IMR-90 (cell line): ENCODE results near the gene ZNF521. TPM values are rescaled to one million over a fixed set of nuclear protein-coding genes. Genes with fewer than 3 reads are reported as not detected.

Source experiments
- ATAC-seq: fragments of 200-7000 bp; cut with Tn5 transposase; 2 replicates; pipeline ENCODE4 v1.9.1; 2020; ENCODE audit warnings: low read depth, mild to moderate bottlenecking, moderate library complexity
- BruUV-seq: library from RNA; stranded (reverse); fragments of 400-500 nt; replicated peaks from 2 replicates; lab custom pipeline; 2021; lab: Mats Ljungman, UMichigan
- CTCF ChIA-PET: fragments of 300-600 bp; formaldehyde crosslinking; extraction: SDS; loops from one replicate; lab custom pipeline; 2021; ENCODE audit warnings: antibody characterized with exemption; lab: Yijun Ruan, JAX
- POLR2A ChIA-PET: fragments of 300-600 bp; sonication (Branson Sonifier 250); formaldehyde crosslinking; loops from one replicate; lab custom pipeline; 2022; ENCODE audit warnings: antibody characterized with exemption; ENCODE audit not compliant: unreplicated experiment; lab: Charles Lee
- DNase-seq: peaks from one replicate; pipeline ENCODE4 v3.0.0; 2013
- H2AFZ ChIP-seq: replicated peaks from 2 replicates; pipeline ENCODE3; 2013; ENCODE audit warnings: low read length, mild to moderate bottlenecking; ENCODE audit not compliant: poor library complexity
- H2AK5ac ChIP-seq: 2 replicates; pipeline ENCODE4 v1.6.1; 2013; ENCODE audit warnings: low read depth, low read length, inconsistent platforms
- H2AK9ac ChIP-seq: replicated peaks from 2 replicates; pipeline ENCODE3; 2013; ENCODE audit warnings: mild to moderate bottlenecking, low read depth, low read length, moderate library complexity; ENCODE audit not compliant: poor library complexity
- H2BK120ac ChIP-seq: 2 replicates; pipeline ENCODE4 v1.6.1; 2013; ENCODE audit warnings: low read depth, low read length, inconsistent platforms
- H2BK15ac ChIP-seq: 3 replicates; pipeline ENCODE4 v1.6.1; 2013; ENCODE audit warnings: low read depth, low read length, inconsistent platforms
- H2BK20ac ChIP-seq: 2 replicates; pipeline ENCODE4 v1.6.1; 2013; ENCODE audit warnings: low read depth, mild to moderate bottlenecking, inconsistent platforms, low read length, moderate library complexity
- H2BK5ac ChIP-seq: 2 replicates; pipeline ENCODE4 v1.6.1; 2013; ENCODE audit warnings: mild to moderate bottlenecking, low read depth, low read length, inconsistent platforms; ENCODE audit not compliant: poor library complexity, severe bottlenecking
- H3K14ac ChIP-seq: replicated peaks from 2 replicates; pipeline ENCODE4 v1.6.1; 2013; ENCODE audit warnings: low read depth, low read length, inconsistent platforms
- H3K18ac ChIP-seq: 2 replicates; pipeline ENCODE4 v1.6.1; 2013; ENCODE audit warnings: low read depth, low read length, control low read depth
- H3K23ac ChIP-seq: 2 replicates; pipeline ENCODE4 v1.6.1; 2013; ENCODE audit warnings: low read depth, low read length, inconsistent platforms
- H3K27ac ChIP-seq: 2 replicates; pipeline ENCODE4 v1.5.1; 2013; ENCODE audit warnings: mild to moderate bottlenecking, control low read depth, low read length; ENCODE audit not compliant: insufficient read depth
- H3K27me3 ChIP-seq: 2 replicates; pipeline ENCODE4 v1.6.1; 2013; ENCODE audit warnings: low read length; ENCODE audit not compliant: control insufficient read depth, insufficient read depth
- H3K36me3 ChIP-seq: 2 replicates; pipeline ENCODE4 v1.6.1; 2013; ENCODE audit warnings: low read length, mixed read lengths; ENCODE audit not compliant: control insufficient read depth, insufficient read depth
- H3K4ac ChIP-seq: 2 replicates; pipeline ENCODE4 v1.6.1; 2013; ENCODE audit warnings: low read depth, low read length, inconsistent platforms
- H3K4me1 ChIP-seq: 2 replicates; pipeline ENCODE4 v1.6.1; 2013; ENCODE audit warnings: low read length, mixed read lengths; ENCODE audit not compliant: control insufficient read depth, insufficient read depth
- H3K4me2 ChIP-seq: 2 replicates; pipeline ENCODE4 v1.6.1; 2013; ENCODE audit warnings: low read depth, mild to moderate bottlenecking, control low read depth, low read length, moderate library complexity
- H3K4me3 ChIP-seq: 2 replicates; pipeline ENCODE4 v1.5.1; 2013; ENCODE audit warnings: low read depth, mild to moderate bottlenecking, control low read depth, low read length, moderate library complexity; ENCODE audit not compliant: insufficient read depth
- H3K56ac ChIP-seq: 2 replicates; pipeline ENCODE4 v1.6.1; 2013; ENCODE audit warnings: low read length, inconsistent platforms; ENCODE audit not compliant: insufficient read depth; ENCODE audit errors: extremely low read depth
- H3K79me1 ChIP-seq, 2 experiments: 2 replicates each; pipeline ENCODE4 v1.6.1; 2013; ENCODE audit warnings: low read length in 2 of 2, inconsistent platforms in 1 of 2, low read depth in 1 of 2
- H3K9ac ChIP-seq: 2 replicates; pipeline ENCODE4 v1.6.1; 2013; ENCODE audit warnings: low read depth, low read length, control low read depth
- H3K9me1 ChIP-seq: 2 replicates; pipeline ENCODE4 v1.6.1; 2013; ENCODE audit warnings: low read length, inconsistent platforms; ENCODE audit not compliant: insufficient read depth
- H3K9me3 ChIP-seq: 2 replicates; pipeline ENCODE4 v1.6.1; 2013; ENCODE audit warnings: low read length; ENCODE audit not compliant: control insufficient read depth, insufficient read depth
- H4K20me1 ChIP-seq: 2 replicates; pipeline ENCODE4 v1.6.1; 2013; ENCODE audit warnings: low read length, inconsistent platforms; ENCODE audit not compliant: insufficient read depth
- H4K5ac ChIP-seq: 2 replicates; pipeline ENCODE4 v1.6.1; 2013; ENCODE audit warnings: mild to moderate bottlenecking, low read depth, low read length, control low read depth
- H4K8ac ChIP-seq, 2 experiments: 2 replicates each; pipeline ENCODE4 v1.6.1; 2013; ENCODE audit warnings: low read depth in 2 of 2, low read length in 2 of 2, control low read depth in 1 of 2, inconsistent platforms in 1 of 2
- H4K91ac ChIP-seq: 2 replicates; pipeline ENCODE4 v1.6.1; 2013; ENCODE audit warnings: low read depth, low read length, inconsistent platforms; ENCODE audit not compliant: insufficient read depth
- FOS ChIP-seq: fragments of 150-350 bp; IDR thresholded peaks from 2 replicates; pipeline ENCODE4 v1.6.1; 2016; ENCODE audit warnings: low read depth, low read length
- POLR2A ChIP-seq: IDR thresholded peaks from 2 replicates; pipeline ENCODE4 v1.6.1; 2012; ENCODE audit warnings: mild to moderate bottlenecking, low read depth, low read length
- WGBS, 2 experiments: methylation state at CpG; one replicate each; pipeline versions ENCODE4 v1.1.5 to v1.1.7; 2013; ENCODE audit warnings: missing lambda C conversion rate in 2 of 2; ENCODE audit not compliant: insufficient read length in 1 of 2; ENCODE audit errors: extremely low coverage in 2 of 2; 5-methylcytosine and 5-hydroxymethylcytosine counted together
- dilution Hi-C: fragments of 300-500 bp; cut with HindIII; formaldehyde crosslinking; loops from one replicate; pipeline ENCODE4 v1.14.3; 2018; ENCODE audit warnings: low sequenced_read_pairs; ENCODE audit not compliant: unreplicated experiment
- in situ Hi-C: fragments of 300-500 bp; cut with MboI; formaldehyde crosslinking; loops from 3 replicates; pipeline ENCODE4 v1.14.3; 2019; ENCODE audit warnings: low sequenced_read_pairs, inconsistent platforms, mixed read lengths
- intact Hi-C: fragments of 100-400 bp; cut with micrococcal nuclease; formaldehyde crosslinking; loops from 2 replicates; pipeline ENCODE4 v1.10.0; 2022
- polyA plus RNA-seq, 3 experiments: library from polyadenylated mRNA; depleted of rRNA; stranded (reverse); fragments of >200 nt; gene quantifications; 2 replicates each; pipeline ENCODE4 v1.2.3, GENCODE V29; 2012; ENCODE audit warnings: low replicate concordance in 1 of 3
- total RNA-seq: library from RNA; depleted of rRNA; stranded (reverse); fragments of >200 nt; gene quantifications from 2 replicates; pipeline ENCODE4 v1.2.3, GENCODE V29; 2012

ZNF521 gene
- total and polyA plus RNA-seq, 2 of the 4 experiments (the other 2 are of a cell fraction): 21.5 to 59.3 TPM

DNA sequence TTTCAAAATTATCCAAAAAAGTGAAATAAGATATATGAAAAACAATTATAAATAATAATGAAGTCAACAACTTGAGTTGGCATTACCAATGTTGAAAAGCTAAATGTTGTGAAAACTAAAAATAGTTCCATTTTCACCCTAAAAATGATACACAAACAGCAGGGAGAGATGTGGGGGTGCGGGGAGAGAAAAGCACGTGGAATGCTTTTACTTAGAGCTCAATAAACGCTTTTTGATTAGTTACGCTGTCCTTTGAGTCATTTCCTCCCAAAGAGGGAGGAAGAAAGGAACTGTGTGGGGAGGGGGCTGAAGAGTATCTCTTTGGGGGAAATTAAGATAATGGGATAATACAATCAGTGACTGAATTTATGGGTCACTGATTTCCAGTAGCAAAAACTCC, 29.2 kb downstream of the ZNF521 start:
- no peaks in the 10 kb centered on the region for H3K27me3 ChIP-seq
- dilution Hi-C loops (no loop called here), in situ Hi-C loops (no loop called here), intact Hi-C loops (no loop called here)
- H3K56ac ChIP-seq: no peak overlapping the region
- H3K4ac ChIP-seq: no peak overlapping the region
- ChIA-PET POLR2A (no interaction called here), CTCF (no interaction called here)
- H3K4me3 ChIP-seq: no peak overlapping the region
- H4K8ac ChIP-seq: no peak overlapping the region
- H2BK5ac ChIP-seq: no peak overlapping the region
- no peak overlapping the region for H4K5ac ChIP-seq
- 0 out of 2 replicates have a peak, but pooled peaks cover 3% of the 10 kb centered on the region for H3K4me1 ChIP-seq
- DNase-seq (no peak), ATAC-seq (no peak)
- H2AFZ ChIP-seq: no peak overlapping the region
- H3K18ac ChIP-seq: no peak overlapping the region
- no peaks in the 10 kb centered on the region for H3K9me3 ChIP-seq
- no peak overlapping the region for H2AK5ac ChIP-seq
- H2BK120ac ChIP-seq: no peak overlapping the region
- no peak for TF ChIP-seq FOS
- no peak for TF ChIP-seq POLR2A
- no peak overlapping the region for H3K9ac ChIP-seq
- H3K36me3 ChIP-seq: peaks cover 10% of the 10 kb centered on the region
- no peak overlapping the region for H3K4me2 ChIP-seq
- no peak overlapping the region for H4K91ac ChIP-seq
- 0 out of 2 replicates have a peak, but pooled peaks cover 6% of the 10 kb centered on the region for H3K9me1 ChIP-seq
- no TSS peak for BruUV-seq
- H3K23ac ChIP-seq: no peak overlapping the region
- peaks cover 8% of the 10 kb centered on the region; the same call in 1 of the 2 replicates for H4K20me1 ChIP-seq
- WGBS, 2 experiments: no CpG with 5 or more reads among the region's 4 CpGs
- no peak overlapping the region for H2BK20ac ChIP-seq
- H2AK9ac ChIP-seq: no peak overlapping the region
- no peak overlapping the region for H2BK15ac ChIP-seq
- no peak overlapping the region for H3K14ac ChIP-seq
- H3K27ac ChIP-seq: no peak overlapping the region
- peaks cover 31 to 39% of the 10 kb centered on the region in 2 experiments for H3K79me1 ChIP-seq
